SH-SY5Y (cell line): ENCODE data around the gene DDX54.

Experiments used
- GATA2 ChIP-seq: IDR thresholded peaks from 2 replicates; pipeline ENCODE4 v1.6.1; 2011; ENCODE audit warnings: mild to moderate bottlenecking, low read depth, low read length
- GATA3 ChIP-seq: IDR thresholded peaks from 2 replicates; pipeline ENCODE4 v1.6.1; 2011; ENCODE audit warnings: low read depth, mild to moderate bottlenecking, low read length, moderate library complexity

GRCh38 chr12:113140706-113141105 lies 44.6 kb downstream of the DDX54 start:
- TF ChIP-seq GATA3 (no peak), GATA2 (no peak)
